Caki2 (cell line): ENCODE results near the gene AHR. TPM values are rescaled to one million over a fixed set of nuclear protein-coding genes. Genes with fewer than 3 reads are reported as not detected.
"Not testable (repeated sequence)": the region's sequence is repeated elsewhere in the genome, so short reads cannot be mapped to it uniquely, and the experiment has no call there.

Source experiments
- DNase-seq: peaks from one replicate; pipeline ENCODE4 v3.0.0-alpha.2; 2015; ENCODE audit warnings: low read depth
- in situ Hi-C: cut with HindIII; loops from 2 replicates; pipeline ENCODE4 v1.10.0; 2016; ENCODE audit warnings: low sequenced_read_pairs, low pct_unique_long_range_greater_than_20kb, mixed read lengths
- total RNA-seq: library from RNA; depleted of rRNA; stranded (reverse); fragments of >200 nt; shearing (Covaris generic); gene quantifications from 2 replicates; pipeline ENCODE4 v1.2.3, GENCODE V29; 2014; ENCODE audit warnings: low replicate concordance

AHR gene
- total RNA-seq, 1 experiment from 2014 or later = 27.5 TPM

DNA sequence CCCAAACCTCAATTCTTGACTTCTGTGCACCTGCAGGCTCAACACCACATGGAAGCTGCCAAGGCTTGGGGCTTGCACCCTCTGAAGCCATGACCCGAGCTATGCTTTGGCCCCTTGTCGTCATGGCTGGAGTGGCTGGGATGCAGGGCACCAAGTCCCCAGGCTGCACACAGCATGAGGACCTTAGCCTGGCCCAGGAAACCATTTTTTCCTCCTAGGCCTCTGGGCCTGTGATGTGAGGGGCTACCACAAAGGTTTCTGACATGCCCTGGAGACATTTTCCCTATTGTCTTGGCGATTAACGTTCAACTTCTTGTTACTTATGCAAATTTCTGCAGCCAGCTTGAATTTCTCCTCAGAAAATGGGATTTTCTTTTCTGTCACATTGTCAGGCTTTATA, 96.1 kb downstream of the AHR start:
- in situ Hi-C loops, DNase-seq: not testable (repeated sequence)
